H1 (cell line): Measurements from ENCODE around the gene USP20. TPM values are rescaled to one million over a fixed set of nuclear protein-coding genes. Genes with fewer than 3 reads are reported as not detected.

ENCODE experiments used
- CTCF ChIA-PET: fragments of 300-600 bp; sonication (Branson Sonifier 250); formaldehyde crosslinking; loops from one replicate; lab custom pipeline; 2021; ENCODE audit not compliant: partially characterized antibody; lab: Charles Lee
- POLR2A ChIA-PET: fragments of 300-600 bp; sonication (Branson Sonifier 250); formaldehyde crosslinking; loops from one replicate; lab custom pipeline; 2021; ENCODE audit warnings: inconsistent platforms; ENCODE audit not compliant: partially characterized antibody; lab: Charles Lee
- DNase-seq, 2 experiments: peaks; one replicate each; pipeline versions ENCODE4 v3.0.0 to v3.0.0-alpha.2; 2010 to 2022; ENCODE audit warnings: low spot score in 2 of 2, low read depth in 1 of 2, mixed read lengths in 1 of 2
- FAIRE-seq: peaks from 2 replicates; lab custom pipeline; 2011; peaks lifted over from hg19 to GRCh38; lab: Jason Lieb, UNC
- H2AFZ ChIP-seq: 2 replicates; pipeline ENCODE4 v1.8.1; 2012; ENCODE audit warnings: low read length, inconsistent platforms
- H2AK5ac ChIP-seq: 2 replicates; pipeline ENCODE4 v1.6.1; 2013; ENCODE audit warnings: low read depth, low read length
- H2BK120ac ChIP-seq: replicated peaks from 2 replicates; pipeline ENCODE3; 2013; ENCODE audit warnings: low read depth, low read length, inconsistent platforms
- H2BK12ac ChIP-seq: 2 replicates; pipeline ENCODE4 v1.6.1; 2013; ENCODE audit warnings: low read depth, low read length
- H2BK15ac ChIP-seq: 2 replicates; pipeline ENCODE4 v1.6.1; 2013; ENCODE audit warnings: low read length
- H2BK20ac ChIP-seq: 2 replicates; pipeline ENCODE4 v1.6.1; 2013; ENCODE audit warnings: low read length
- H2BK5ac ChIP-seq: 2 replicates; pipeline ENCODE4 v1.6.1; 2013; ENCODE audit warnings: low read depth, low read length
- H3K14ac ChIP-seq: 2 replicates; pipeline ENCODE4 v1.6.1; 2013; ENCODE audit warnings: inconsistent platforms; ENCODE audit not compliant: insufficient read length
- H3K18ac ChIP-seq: 2 replicates; pipeline ENCODE4 v1.6.1; 2013; ENCODE audit warnings: low read length; ENCODE audit errors: extremely low read depth
- H3K23ac ChIP-seq: 2 replicates; pipeline ENCODE4 v1.6.1; 2013; ENCODE audit warnings: inconsistent platforms; ENCODE audit not compliant: insufficient read length
- H3K23me2 ChIP-seq: 2 replicates; pipeline ENCODE4 v1.6.1; 2013; ENCODE audit warnings: low read depth, low read length
- H3K27ac ChIP-seq: 2 replicates; pipeline ENCODE4 v1.6.1; 2011; ENCODE audit warnings: low read depth, low read length, inconsistent platforms
- H3K27me3 ChIP-seq, 4 experiments: replicated peaks in 1 of 4; 1 replicate in 1 of 4; 2 replicates in 3 of 4; pipeline versions ENCODE4 v1.6.1 to v1.8.1; 2011 to 2013; ENCODE audit warnings: low read length in 3 of 4, mild to moderate bottlenecking in 3 of 4, inconsistent platforms in 2 of 4, mixed read lengths in 2 of 4, moderate library complexity in 1 of 4; ENCODE audit not compliant: control insufficient read depth in 3 of 4, insufficient read depth in 3 of 4; ENCODE audit errors: extremely low read depth in 1 of 4
- H3K36me3 ChIP-seq, 4 experiments: 2 replicates each; pipeline versions ENCODE4 v1.6.1 to v1.8.1; 2011 to 2013; ENCODE audit warnings: mild to moderate bottlenecking in 4 of 4, low read length in 3 of 4, moderate library complexity in 2 of 4, control low read depth in 1 of 4, inconsistent platforms in 1 of 4; ENCODE audit not compliant: insufficient read depth in 4 of 4, control insufficient read depth in 2 of 4
- H3K4ac ChIP-seq: replicated peaks from 2 replicates; pipeline ENCODE3; 2013; ENCODE audit warnings: low read length, low read depth, mixed read lengths, inconsistent platforms; ENCODE audit not compliant: insufficient read length
- H3K4me1 ChIP-seq, 4 experiments: replicated peaks in 1 of 4; 1 replicate in 1 of 4; 2 replicates in 3 of 4; pipeline versions ENCODE4 v1.6.1 to v1.8.1; 2011 to 2013; ENCODE audit warnings: low read length in 3 of 4, inconsistent platforms in 2 of 4, mixed read lengths in 1 of 4; ENCODE audit not compliant: insufficient read depth in 4 of 4, control insufficient read depth in 3 of 4
- H3K4me2 ChIP-seq, 2 experiments: 2 replicates each; pipeline versions ENCODE4 v1.6.1 to v1.8.1; 2011 to 2013; ENCODE audit warnings: low read depth in 2 of 2, low read length in 2 of 2, control low read depth in 1 of 2, inconsistent platforms in 1 of 2, mild to moderate bottlenecking in 1 of 2; ENCODE audit not compliant: insufficient read depth in 1 of 2
- H3K4me3 ChIP-seq, 4 experiments: fragments of 200-600, 300-600 bp in 1 of 4; sonication (generic), shearing (Covaris generic), sonication (Bioruptor Twin) in 1 of 4; 2 replicates each; pipeline versions ENCODE4 v1.5.1 to v1.8.1; 2011 to 2016; ENCODE audit warnings: low read length in 4 of 4, low read depth in 3 of 4, control low read depth in 2 of 4, inconsistent platforms in 2 of 4, mild to moderate bottlenecking in 2 of 4, mixed read lengths in 1 of 4, moderate library complexity in 1 of 4; ENCODE audit not compliant: insufficient read depth in 2 of 4; ENCODE audit errors: extremely low read depth in 1 of 4
- H3K56ac ChIP-seq: replicated peaks from 2 replicates; pipeline ENCODE3; 2013; ENCODE audit warnings: low read depth, mild to moderate bottlenecking, mixed read lengths, low read length, inconsistent platforms; ENCODE audit not compliant: insufficient read length
- H3K79me1 ChIP-seq: 2 replicates; pipeline ENCODE4 v1.6.1; 2013; ENCODE audit warnings: low read depth, low read length, control low read depth
- H3K79me2 ChIP-seq, 2 experiments: 2 replicates each; pipeline versions ENCODE4 v1.6.1 to v1.8.1; 2012 to 2013; ENCODE audit warnings: low read length in 2 of 2, mild to moderate bottlenecking in 2 of 2, inconsistent platforms in 1 of 2; ENCODE audit not compliant: insufficient read depth in 2 of 2, control insufficient read depth in 1 of 2
- H3K9ac ChIP-seq, 4 experiments: replicated peaks in 1 of 4; 1 replicate in 1 of 4; 2 replicates in 3 of 4; pipeline versions ENCODE4 v1.6.1 to v1.8.1; 2011 to 2013; ENCODE audit warnings: low read depth in 3 of 4, low read length in 3 of 4, control low read depth in 2 of 4, mild to moderate bottlenecking in 2 of 4, moderate library complexity in 2 of 4, inconsistent platforms in 1 of 4; ENCODE audit errors: extremely low read depth in 1 of 4
- H3K9me3 ChIP-seq, 2 experiments: 2 replicates each; pipeline versions ENCODE4 v1.6.1 to v1.8.1; 2012 to 2013; ENCODE audit warnings: mild to moderate bottlenecking in 2 of 2, moderate library complexity in 2 of 2, control low read depth in 1 of 2, inconsistent platforms in 1 of 2, low read depth in 1 of 2, low read length in 1 of 2, mixed read lengths in 1 of 2; ENCODE audit not compliant: insufficient read depth in 2 of 2
- H4K20me1 ChIP-seq, 2 experiments: replicated peaks in 1 of 2; 2 replicates each; pipeline versions ENCODE3 to v1.8.1; 2011 to 2013; ENCODE audit warnings: inconsistent platforms in 2 of 2, low read length in 2 of 2, mild to moderate bottlenecking in 1 of 2; ENCODE audit not compliant: insufficient read depth in 2 of 2, control insufficient read depth in 1 of 2
- H4K5ac ChIP-seq: 2 replicates; pipeline ENCODE4 v1.6.1; 2013; ENCODE audit warnings: low read length, low read depth, mixed read lengths, inconsistent platforms; ENCODE audit not compliant: insufficient read length
- H4K8ac ChIP-seq: 2 replicates; pipeline ENCODE4 v1.8.0; 2013; ENCODE audit warnings: mild to moderate bottlenecking, moderate library complexity, low read length, inconsistent platforms; ENCODE audit not compliant: insufficient read depth; ENCODE audit errors: extremely low read depth
- H4K91ac ChIP-seq: replicated peaks from 2 replicates; pipeline ENCODE3; 2013; ENCODE audit warnings: low read length, mixed read lengths, inconsistent platforms; ENCODE audit not compliant: insufficient read length
- BACH1 ChIP-seq: IDR thresholded peaks from 2 replicates; pipeline ENCODE4 v1.6.1; 2012; ENCODE audit warnings: low read length, improper control_type of control experiment
- BRCA1 ChIP-seq: IDR thresholded peaks from 2 replicates; pipeline ENCODE4 v1.6.1; 2012; ENCODE audit warnings: low read depth, low read length, improper control_type of control experiment
- CBX5 ChIP-seq: fragments of 300-800, 300-1000 bp; sonication (generic); IDR thresholded peaks from 2 replicates; pipeline ENCODE4 v1.7.1; 2016; ENCODE audit warnings: antibody characterized with exemption, low read length, low read depth
- CHD1 ChIP-seq: IDR thresholded peaks from 2 replicates; pipeline ENCODE4 v1.6.1; 2012; ENCODE audit warnings: low read depth, low read length, improper control_type of control experiment
- CTCF ChIP-seq, 3 experiments: IDR thresholded peaks; 1 replicate in 2 of 3; 2 replicates in 1 of 3; pipeline versions ENCODE4 v1.5.1 to v1.6.1; 2011; ENCODE audit warnings: low read length in 3 of 3, mild to moderate bottlenecking in 3 of 3, inconsistent platforms in 2 of 3, low read depth in 1 of 3, moderate library complexity in 1 of 3; ENCODE audit not compliant: insufficient read depth in 1 of 3; ENCODE audit errors: control extremely low read depth in 1 of 3
- HDAC2 ChIP-seq, 2 experiments: fragments of 300-600 bp in 1 of 2; sonication (generic) in 1 of 2; IDR thresholded peaks; 2 replicates each; pipeline ENCODE4 v1.6.1; 2011 to 2012; ENCODE audit warnings: low read depth in 2 of 2, low read length in 2 of 2, mild to moderate bottlenecking in 2 of 2, moderate library complexity in 2 of 2, borderline replicate concordance in 1 of 2, inconsistent platforms in 1 of 2
- KDM5A ChIP-seq: fragments of 200-600 bp; IDR thresholded peaks from 2 replicates; pipeline ENCODE4 v1.7.1; 2012; ENCODE audit warnings: mild to moderate bottlenecking, low read length, inconsistent platforms, mixed read lengths
- POLR2AphosphoS5 ChIP-seq: IDR thresholded peaks from 2 replicates; pipeline ENCODE4 v1.6.1; 2011; ENCODE audit warnings: low read depth, low read length
- TBP ChIP-seq: IDR thresholded peaks from 2 replicates; pipeline ENCODE4 v1.6.1; 2011; ENCODE audit warnings: low read depth, low read length, improper control_type of control experiment
- TCF12 ChIP-seq: IDR thresholded peaks from 2 replicates; pipeline ENCODE4 v1.6.1; 2011; ENCODE audit warnings: low read depth, mild to moderate bottlenecking, low read length
- ZNF274 ChIP-seq: IDR thresholded peaks from 2 replicates; pipeline ENCODE4 v1.7.0; 2012; ENCODE audit warnings: low read length, borderline replicate concordance; ENCODE audit errors: extremely low read depth
- WGBS, 2 experiments: shearing (Covaris generic) in 1 of 2; methylation state at CpG; one replicate each; pipeline versions ENCODE4 v1.1.6 to v1.1.7; 2013 to 2015; ENCODE audit warnings: low lambda C conversion rate in 2 of 2, mixed read lengths in 2 of 2, inconsistent platforms in 1 of 2, low coverage in 1 of 2, missing lambda C conversion rate in 1 of 2; ENCODE audit not compliant: insufficient replicate concordance in 2 of 2, insufficient coverage in 1 of 2, insufficient read length in 1 of 2; ENCODE audit errors: extremely low coverage in 1 of 2, missing lambda C conversion rate in 1 of 2; 5-methylcytosine and 5-hydroxymethylcytosine counted together
- polyA plus RNA-seq, 7 experiments: library from polyadenylated mRNA; depleted of rRNA in 3 of 7; stranded (reverse) in 5 of 7; unstranded in 2 of 7; fragments of >200 nt in 5 of 7; fragments of 200-250 nt in 2 of 7; gene quantifications; 1 replicate in 5 of 7; 2 replicates in 1 of 7; 4 replicates in 1 of 7; pipeline versions ENCODE4 v1.2.1 to v1.2.3, GENCODE V29; 2011 to 2013; ENCODE audit warnings: missing spikeins in 2 of 7, mixed read lengths in 2 of 7
- total RNA-seq: library from RNA; stranded (reverse); fragmentation: NEBNext Ultra II Directional; extraction: Animal tissue kit (Norgen Biotek cat#: 25700); gene quantifications from 2 replicates; pipeline ENCODE4 v1.2.1, GENCODE V29; 2021

USP20 gene
- total and polyA plus RNA-seq, 2 of the 8 experiments (the other 6 are each of a cell fraction or from before 2014, with no cell fraction given) = 13.4 to 23.0 TPM

GRCh38 chr9:129873563-129874190 is 38.4 kb downstream of the USP20 start:
- Histone ChIP-seq H3K56ac (no peak overlapping the region), H3K79me1 (no peaks in the 10 kb centered on the region), H3K23ac (no peak overlapping the region), H3K27me3 (no peaks in the 10 kb centered on the region), H2AK5ac (no peak overlapping the region), H3K79me2 (no peaks in the 10 kb centered on the region), H2BK120ac (no peak overlapping the region), H3K4me2 (no peak overlapping the region), H2BK15ac (no peak overlapping the region), H4K20me1 (peaks cover 0 to 2% of the 10 kb centered on the region in 2 experiments), H3K27ac (no peak overlapping the region), H3K4me1 (no peaks in the 10 kb centered on the region), H2BK5ac (no peak overlapping the region), H3K4ac (no peak overlapping the region), H4K5ac (no peak overlapping the region), H3K9me3 (no peaks in the 10 kb centered on the region), H4K91ac (no peak overlapping the region), H3K36me3 (no peaks in the 10 kb centered on the region; a peak in 2 of 8 replicates), H2BK20ac (no peak overlapping the region), H4K8ac (no peak overlapping the region), H2BK12ac (no peak overlapping the region), H3K18ac (no peak overlapping the region), H3K14ac (no peak overlapping the region), H3K4me3 (no peak overlapping the region), H2AFZ (no peak overlapping the region), H3K23me2 (no peaks in the 10 kb centered on the region), H3K9ac (no peak overlapping the region)
- WGBS, 2 experiments = 89% methylated on average over 16 of the region's 16 CpGs; no CpG with 5 or more reads in 1 of the 2 experiments
- CTCF ChIA-PET = interaction anchor here (0.8 to 1.0 kb wide), 2 partner anchors 13 to 184 kb away, joined by 3 to 4 read pairs; no protein-coding TSS in a partner anchor
- FAIRE-seq (no peak), DNase-seq (no peak)
- POLR2A ChIA-PET = interaction anchor here (1.1 to 1.6 kb wide), 2 partner anchors 12 to 13 kb away, joined by 3 to 4 read pairs; no protein-coding TSS in a partner anchor
- TF ChIP-seq KDM5A = no peak
- TF ChIP-seq BACH1 = no peak
- no peak for TF ChIP-seq HDAC2 (IDR thresholded peaks at IDR 0.05; ENCODE audit: borderline replicate concordance in 1 of 2, low read depth in 2 of 2, low read length in 2 of 2)
- no peak for TF ChIP-seq BRCA1
- TF ChIP-seq CTCF (IDR thresholded peaks at IDR 0.05; ENCODE audit: control extremely low read depth in 1 of 3, insufficient read depth in 1 of 3, low read depth in 1 of 3, low read length in 3 of 3) = no peak
- TF ChIP-seq POLR2AphosphoS5 = no peak
- TF ChIP-seq ZNF274 = no peak
- no peak for TF ChIP-seq TCF12
- no peak for TF ChIP-seq TBP
- TF ChIP-seq CBX5 = no peak
- TF ChIP-seq CHD1 = no peak
